ENCODE data around the gene MAST4. TPM values are rescaled to one million over a fixed set of nuclear protein-coding genes. Genes with fewer than 3 reads are reported as not detected.

MAST4 gene
- total RNA-seq, 2 donors from 2014 or later, result 50.4 to 60.6 TPM

DNA sequence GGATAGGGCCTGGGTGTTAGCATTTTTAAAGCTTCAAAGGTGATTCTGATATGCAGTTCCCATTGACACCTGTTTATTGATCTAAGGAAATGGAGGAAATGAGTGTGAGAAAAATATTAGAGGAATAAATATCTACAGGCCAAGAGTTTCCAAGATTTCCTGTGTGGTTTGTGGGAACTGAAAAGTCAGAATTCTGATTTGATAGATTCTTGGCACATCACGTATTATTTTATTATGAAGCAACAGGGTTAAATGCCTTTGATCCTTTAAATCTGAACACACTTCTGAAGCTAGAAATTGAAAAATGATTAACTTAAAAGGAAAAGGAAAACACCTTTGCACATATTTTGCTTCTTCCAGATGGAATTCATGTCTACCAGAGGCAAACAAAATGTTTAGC, 486.7 kb downstream of the MAST4 start:
- H3K27me3 ChIP-seq, result no peaks in the 10 kb centered on the region
- H3K36me3 ChIP-seq, result no peaks in the 10 kb centered on the region
- TF ChIP-seq, protein P1, sequence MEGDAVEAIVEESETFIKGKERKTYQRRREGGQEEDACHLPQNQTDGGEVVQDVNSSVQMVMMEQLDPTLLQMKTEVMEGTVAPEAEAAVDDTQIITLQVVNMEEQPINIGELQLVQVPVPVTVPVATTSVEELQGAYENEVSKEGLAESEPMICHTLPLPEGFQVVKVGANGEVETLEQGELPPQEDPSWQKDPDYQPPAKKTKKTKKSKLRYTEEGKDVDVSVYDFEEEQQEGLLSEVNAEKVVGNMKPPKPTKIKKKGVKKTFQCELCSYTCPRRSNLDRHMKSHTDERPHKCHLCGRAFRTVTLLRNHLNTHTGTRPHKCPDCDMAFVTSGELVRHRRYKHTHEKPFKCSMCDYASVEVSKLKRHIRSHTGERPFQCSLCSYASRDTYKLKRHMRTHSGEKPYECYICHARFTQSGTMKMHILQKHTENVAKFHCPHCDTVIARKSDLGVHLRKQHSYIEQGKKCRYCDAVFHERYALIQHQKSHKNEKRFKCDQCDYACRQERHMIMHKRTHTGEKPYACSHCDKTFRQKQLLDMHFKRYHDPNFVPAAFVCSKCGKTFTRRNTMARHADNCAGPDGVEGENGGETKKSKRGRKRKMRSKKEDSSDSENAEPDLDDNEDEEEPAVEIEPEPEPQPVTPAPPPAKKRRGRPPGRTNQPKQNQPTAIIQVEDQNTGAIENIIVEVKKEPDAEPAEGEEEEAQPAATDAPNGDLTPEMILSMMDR (IDR thresholded peaks at IDR 0.05), result no peak
- DNase-seq (ENCODE audit: low spot score), result no peak
- no peak overlapping the region for H3K4me3 ChIP-seq
- no peaks in the 10 kb centered on the region for H3K4me1 ChIP-seq
- H3K27ac ChIP-seq, result no peak overlapping the region
- H3K9me3 ChIP-seq, result no peaks in the 10 kb centered on the region

DNA sequence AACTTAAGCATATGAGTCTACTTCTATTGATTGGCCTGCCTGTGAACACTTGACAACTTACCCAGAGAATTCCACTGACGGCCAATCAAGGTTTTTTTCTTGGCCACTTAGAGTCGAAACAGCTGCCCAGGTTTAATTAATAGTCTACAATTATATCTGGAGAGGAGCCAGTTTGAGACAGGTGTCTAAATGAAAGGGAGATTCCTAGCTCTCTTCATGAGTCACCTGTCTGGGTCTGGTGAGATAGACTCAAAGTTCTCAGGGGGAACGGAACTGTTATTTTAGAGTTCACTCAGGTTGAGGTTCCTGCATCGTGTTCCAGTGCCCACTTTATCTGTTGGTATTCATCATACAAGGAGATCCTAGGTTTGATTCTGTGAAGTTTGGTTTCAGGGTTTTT, 489.4 kb downstream of the MAST4 start:
- TF ChIP-seq, protein P1 (IDR thresholded peaks at IDR 0.05), result no peak
- Histone ChIP-seq H3K4me1 (peaks cover 0 to 11% of the 10 kb centered on the region in 2 donors), H3K27me3 (no peaks in the 10 kb centered on the region)

DNA sequence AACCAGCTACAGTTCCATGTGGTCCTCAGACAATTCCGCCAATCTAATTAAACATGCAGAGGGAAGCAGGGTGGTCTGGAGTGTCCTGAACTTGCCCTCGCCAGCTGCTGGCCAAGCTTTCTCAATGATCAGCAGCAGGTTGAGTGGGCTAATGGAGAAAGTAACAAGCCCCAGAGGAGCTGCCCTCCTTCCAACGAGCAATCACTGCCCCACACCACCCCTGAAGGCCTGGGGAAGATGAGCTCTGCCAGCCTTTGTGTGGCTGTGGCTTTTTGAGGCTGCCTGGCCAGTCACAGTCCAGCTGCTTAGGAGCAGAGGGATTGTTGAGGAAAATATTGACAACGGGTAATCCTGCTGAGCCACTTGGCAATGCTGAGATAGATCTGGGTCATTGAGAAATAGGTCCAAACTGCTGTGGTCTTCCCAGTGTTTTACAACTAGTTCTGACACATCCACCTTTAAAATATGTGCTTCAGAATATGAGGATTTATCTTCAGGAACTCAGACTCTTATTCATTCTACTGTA, 493.1 kb downstream of the MAST4 start:
- Histone ChIP-seq H3K4me3 (no peak overlapping the region), H3K27ac (peak overlapping the region in 1 of 2 donors; percentile 3), H3K4me1 (peaks cover 0 to 34% of the 10 kb centered on the region in 2 donors), H3K9me3 (no peaks in the 10 kb centered on the region), H3K27me3 (no peaks in the 10 kb centered on the region), H3K36me3 (peaks cover 7% of the 10 kb centered on the region)
- no peak for DNase-seq (ENCODE audit: low spot score)
- TF ChIP-seq, protein P1 (IDR thresholded peaks at IDR 0.05), result no peak

More for the DNA sequence above, 489.4 kb downstream of the MAST4 start:
- H3K4me3 ChIP-seq, result no peak overlapping the region
- H3K27ac ChIP-seq, result no peak overlapping the region
- no peak for DNase-seq (ENCODE audit: low spot score)
- no peaks in the 10 kb centered on the region for H3K9me3 ChIP-seq
- peaks cover 2% of the 10 kb centered on the region for H3K36me3 ChIP-seq

DNA sequence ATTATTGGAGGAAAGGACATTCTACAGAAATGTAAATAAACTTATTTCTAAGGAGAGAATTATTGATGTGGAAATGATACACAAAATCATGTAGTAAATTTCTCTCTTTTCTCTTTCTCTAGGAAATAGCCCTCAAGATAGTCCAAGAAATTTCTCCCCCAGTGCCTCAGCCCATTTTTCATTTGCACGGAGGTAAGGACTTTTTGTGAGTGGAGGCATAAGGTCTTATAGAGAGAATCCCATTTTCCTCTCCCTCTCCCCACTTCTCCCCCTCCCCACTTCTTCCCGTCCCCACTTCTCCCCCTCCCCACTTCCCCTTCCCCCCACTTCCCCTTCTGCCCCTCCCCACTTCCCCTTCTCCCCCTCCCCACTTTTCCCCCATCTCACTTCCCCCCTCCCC, 493.8 kb downstream of the MAST4 start:
- Histone ChIP-seq H3K4me3 (no peak overlapping the region), H3K27me3 (no peaks in the 10 kb centered on the region), H3K36me3 (peaks cover 7% of the 10 kb centered on the region), H3K27ac (no peak overlapping the region), H3K4me1 (peaks cover 0 to 42% of the 10 kb centered on the region in 2 donors), H3K9me3 (no peaks in the 10 kb centered on the region)
- TF ChIP-seq, protein P1 (IDR thresholded peaks at IDR 0.05), result no peak
- DNase-seq (ENCODE audit: low spot score), result no peak

DNA sequence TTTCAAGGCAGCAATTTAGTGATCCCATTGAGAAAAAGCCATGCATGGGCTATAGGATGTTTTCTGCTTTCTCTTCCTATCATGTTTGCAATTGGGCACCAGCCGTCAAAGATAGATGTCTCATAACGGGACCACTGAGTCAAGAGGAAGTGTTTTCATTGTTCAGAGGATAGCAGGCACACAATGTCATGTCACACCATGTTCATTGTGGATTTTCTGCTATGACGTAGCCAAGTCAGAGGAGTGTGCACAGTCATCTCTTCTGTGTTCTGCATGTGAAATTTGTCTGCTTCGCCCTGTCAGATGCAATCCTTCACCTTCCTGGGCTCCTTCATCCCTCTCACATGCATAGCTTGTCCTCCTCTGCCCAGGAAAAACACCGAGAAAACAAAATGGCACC, 494.4 kb downstream of the MAST4 start:
- TF ChIP-seq, protein P1 (IDR thresholded peaks at IDR 0.05), result no peak
- Histone ChIP-seq H3K4me3 (no peak overlapping the region), H3K27me3 (no peaks in the 10 kb centered on the region), H3K4me1 (peaks cover 0 to 47% of the 10 kb centered on the region in 2 donors), H3K27ac (no peak overlapping the region), H3K36me3 (peaks cover 7% of the 10 kb centered on the region), H3K9me3 (no peaks in the 10 kb centered on the region)
- no peak for DNase-seq (ENCODE audit: low spot score)

DNA sequence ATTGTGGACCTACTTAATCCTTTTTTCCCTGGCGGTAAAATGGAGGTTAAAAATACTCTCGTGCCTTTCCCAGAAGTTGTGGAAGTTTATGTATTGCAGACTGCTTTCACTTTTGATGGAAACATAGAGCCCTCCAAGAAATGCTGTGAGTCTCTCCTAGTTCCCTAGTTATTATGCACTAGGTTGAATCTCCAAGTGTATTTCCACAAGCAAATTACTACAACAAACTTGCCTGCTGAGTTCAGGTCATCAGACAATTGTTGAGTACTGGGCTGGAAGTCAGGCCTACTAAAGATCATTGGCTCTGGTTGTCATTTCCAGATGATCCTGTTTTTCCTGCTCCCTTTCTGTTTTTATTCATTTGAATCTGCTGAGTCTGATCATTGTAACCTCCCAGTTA, 496.3 kb downstream of the MAST4 start:
- no peaks in the 10 kb centered on the region for H3K9me3 ChIP-seq
- TF ChIP-seq, protein P1 (IDR thresholded peaks at IDR 0.05), result no peak
- peak overlapping the region; percentile 51 to 56 for H3K27ac ChIP-seq
- no peaks in the 10 kb centered on the region for H3K27me3 ChIP-seq
- peaks cover 0 to 54% of the 10 kb centered on the region in 2 donors for H3K4me1 ChIP-seq
- no peak overlapping the region for H3K4me3 ChIP-seq
- H3K36me3 ChIP-seq, result peaks cover 7% of the 10 kb centered on the region
- no peak for DNase-seq (ENCODE audit: low spot score)
